Peyer's patch (tissue), 4 donors: Measurements from ENCODE around the gene SCUBE3.

ENCODE experiments used
- CTCF ChIP-seq, 6 experiments: fragments of 450-650 bp in 4 of 6; fragments of 200-600 bp in 2 of 6; sonication (generic) in 1 of 6; IDR thresholded peaks; one replicate each; pipeline ENCODE4 v1.5.1; 2017 to 2019; ENCODE audit warnings: antibody characterized with exemption in 6 of 6, mild to moderate bottlenecking in 3 of 6, moderate library complexity in 1 of 6
- POLR2A ChIP-seq, 2 donors: fragments of 450-650 bp; IDR thresholded peaks; one replicate each; pipeline ENCODE4 v1.5.1; 2017; ENCODE audit warnings: antibody characterized with exemption in 2 of 2, mild to moderate bottlenecking in 2 of 2, moderate library complexity in 2 of 2

GRCh38 chr6:35248300-35248699, 34.5 kb downstream of the SCUBE3 start:
- no peak for TF ChIP-seq CTCF (IDR thresholded peaks at IDR 0.05)
- no peak for TF ChIP-seq POLR2A (IDR thresholded peaks at IDR 0.05)
